HFF-Myc (cell line): ENCODE measurements around the gene RAB11FIP3.

Experiments
- DNase-seq: peaks from one replicate; pipeline ENCODE4 v3.0.0-alpha.2; 2011; ENCODE audit warnings: low read depth; ENCODE audit errors: extremely low read depth
- H3K4me3 ChIP-seq: replicated peaks from 2 replicates; pipeline ENCODE4 v1.5.1; 2011; ENCODE audit warnings: low read depth, mild to moderate bottlenecking, control low read depth, low read length
- CTCF ChIP-seq: IDR thresholded peaks from 2 replicates; pipeline ENCODE4 v1.5.1; 2012; ENCODE audit warnings: mild to moderate bottlenecking, low read depth, low read length, control low read depth; ENCODE audit errors: missing control alignments

The RAB11FIP3 gene

GRCh38 chr16:444027-444426 is 18.6 kb downstream of the RAB11FIP3 start:
- no peak for TF ChIP-seq CTCF
- no peak for DNase-seq
- H3K4me3 ChIP-seq = no peak overlapping the region

GRCh38 chr16:445566-445965 is 20.1 kb downstream of the RAB11FIP3 start:
- DNase-seq = no peak
- TF ChIP-seq CTCF = no peak
- H3K4me3 ChIP-seq = no peak overlapping the region

GRCh38 chr16:450385-450784 is 24.9 kb downstream of the RAB11FIP3 start:
- no peak for TF ChIP-seq CTCF
- DNase-seq = no peak
- H3K4me3 ChIP-seq = no peak overlapping the region

- DNase-seq = no peak
- no peak for TF ChIP-seq CTCF
- H3K4me3 ChIP-seq = no peak overlapping the region
Measured at GRCh38 chr16:450785-451512, 25.5 kb downstream of the RAB11FIP3 start.

- TF ChIP-seq CTCF = no peak
- no peak overlapping the region for H3K4me3 ChIP-seq
- no peak for DNase-seq
Measured at GRCh38 chr16:454397-454940, 29.0 kb downstream of the RAB11FIP3 start.

GRCh38 chr16:455453-455852 is 30.0 kb downstream of the RAB11FIP3 start:
- no peak for TF ChIP-seq CTCF
- H3K4me3 ChIP-seq = no peak overlapping the region
- no peak for DNase-seq
